IgD-negative memory B cell (primary cell): ENCODE results near the gene MYH11. TPM values are rescaled to one million over a fixed set of nuclear protein-coding genes. Genes with fewer than 3 reads are reported as not detected.
"Not testable (repeated sequence)": the region's sequence is repeated elsewhere in the genome, so short reads cannot be mapped to it uniquely, and the experiment has no call there.

Experiments used
- H3K27ac Mint-ChIP-seq, 3 donors: one replicate each; pipeline ENCODE4 v1.8.0; 2020 to 2022; ENCODE audit warnings: mild to moderate bottlenecking in 3 of 3, mixed read lengths in 3 of 3, moderate library complexity in 1 of 3
- H3K27me3 Mint-ChIP-seq: one replicate; pipeline ENCODE4 v1.8.0; 2021; ENCODE audit warnings: mixed read lengths
- H3K36me3 Mint-ChIP-seq: one replicate; pipeline ENCODE4 v1.8.0; 2020; ENCODE audit warnings: mild to moderate bottlenecking, mixed read lengths
- H3K4me1 Mint-ChIP-seq, 3 donors: one replicate each; pipeline ENCODE4 v1.8.0; 2020 to 2022; ENCODE audit warnings: mixed read lengths in 3 of 3, mild to moderate bottlenecking in 1 of 3
- H3K4me3 Mint-ChIP-seq, 4 donors: one replicate each; pipeline ENCODE4 v1.8.0; 2020 to 2022; ENCODE audit warnings: mild to moderate bottlenecking in 4 of 4, mixed read lengths in 4 of 4, moderate library complexity in 3 of 4
- H3K9me3 Mint-ChIP-seq, 3 donors: one replicate each; pipeline ENCODE4 v1.8.0; 2020 to 2021; ENCODE audit warnings: mixed read lengths in 3 of 3, mild to moderate bottlenecking in 1 of 3
- polyA plus RNA-seq: library from polyadenylated mRNA; unstranded; fragments of 300-500 nt; fragmentation: Illumina TruSeq; gene quantifications from one replicate; pipeline ENCODE4 v1.2.3, GENCODE V29; 2021

Gene MYH11
- polyA plus RNA-seq, 1 donor from 2014 or later = 3.9 TPM

GRCh38 chr16:15789816-15790215 is 67.0 kb downstream of the MYH11 start:
- H3K27me3 Mint-ChIP-seq, H3K9me3 Mint-ChIP-seq, H3K27ac Mint-ChIP-seq, H3K4me3 Mint-ChIP-seq, H3K4me1 Mint-ChIP-seq, H3K36me3 Mint-ChIP-seq: not testable (repeated sequence)

- Mint-ChIP-seq H3K27ac (no peak overlapping the region), H3K9me3 (peaks cover 0 to 3% (median 0%) of the 10 kb centered on the region in 3 donors), H3K4me3 (no peak overlapping the region), H3K36me3 (peaks cover 2% of the 10 kb centered on the region), H3K4me1 (peaks cover 0 to 5% (median 0%) of the 10 kb centered on the region in 3 donors), H3K27me3 (peaks cover 2% of the 10 kb centered on the region)
Measured at GRCh38 chr16:15788846-15789239, 68.0 kb downstream of the MYH11 start.

DNA sequence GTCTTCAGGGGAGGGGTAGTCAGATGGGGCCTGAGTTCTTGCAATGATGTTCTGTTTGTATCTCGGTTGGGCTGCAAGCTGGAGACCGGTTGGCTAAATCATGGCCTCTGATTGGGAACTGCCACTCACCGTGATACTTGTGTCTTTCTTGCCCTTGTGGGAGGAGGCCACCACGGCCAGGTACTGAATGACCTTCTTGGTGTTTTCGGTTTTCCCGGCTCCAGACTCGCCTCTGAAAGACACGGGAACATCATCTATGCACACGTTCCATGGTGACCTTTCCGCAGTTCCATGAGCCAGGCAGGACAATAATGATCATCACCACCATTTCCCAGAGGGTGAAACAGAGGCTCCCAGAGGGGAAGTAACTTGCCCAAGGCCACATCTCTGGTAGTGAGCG is 70.3 kb downstream of the MYH11 start:
- H3K27ac Mint-ChIP-seq = no peak overlapping the region
- H3K9me3 Mint-ChIP-seq = no peaks in the 10 kb centered on the region
- peaks cover 3% of the 10 kb centered on the region for H3K36me3 Mint-ChIP-seq

GRCh38 chr16:15785386-15786059 is 71.3 kb downstream of the MYH11 start:
- Mint-ChIP-seq H3K4me3 (no peak overlapping the region), H3K27me3 (peaks cover 2% of the 10 kb centered on the region), H3K4me1 (no peaks in the 10 kb centered on the region), H3K27ac (peak overlapping the region in 1 of 3 donors; percentile 4), H3K9me3 (no peaks in the 10 kb centered on the region), H3K36me3 (peaks cover 3% of the 10 kb centered on the region)

More for the DNA sequence above, 70.3 kb downstream of the MYH11 start:
- Mint-ChIP-seq H3K27me3 (peaks cover 2% of the 10 kb centered on the region), H3K4me3 (no peak overlapping the region), H3K4me1 (no peaks in the 10 kb centered on the region)

DNA sequence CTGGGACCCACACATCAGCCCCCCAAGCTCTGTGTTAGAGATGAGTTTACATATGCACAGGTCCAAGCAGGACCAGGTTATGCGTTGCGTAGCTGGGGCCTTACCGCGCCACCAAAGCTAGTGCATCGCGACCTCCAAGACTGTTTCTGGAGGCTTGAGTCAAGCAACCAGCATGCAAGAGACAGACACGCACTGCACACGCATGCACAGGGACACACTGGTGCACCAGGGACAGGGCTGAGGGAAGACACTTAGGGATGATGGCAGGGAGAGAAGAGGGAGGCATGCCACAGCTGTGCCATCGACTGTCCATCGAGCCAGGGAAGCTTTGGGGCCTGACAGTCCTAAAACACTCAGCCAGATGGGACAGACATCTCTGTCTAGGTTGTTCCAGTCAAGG is 72.8 kb downstream of the MYH11 start:
- no peak overlapping the region for H3K4me3 Mint-ChIP-seq
- no peaks in the 10 kb centered on the region for H3K9me3 Mint-ChIP-seq
- H3K27me3 Mint-ChIP-seq = peaks cover 2% of the 10 kb centered on the region
- no peak overlapping the region for H3K27ac Mint-ChIP-seq
- peaks cover 3% of the 10 kb centered on the region for H3K36me3 Mint-ChIP-seq
- H3K4me1 Mint-ChIP-seq = no peaks in the 10 kb centered on the region

DNA sequence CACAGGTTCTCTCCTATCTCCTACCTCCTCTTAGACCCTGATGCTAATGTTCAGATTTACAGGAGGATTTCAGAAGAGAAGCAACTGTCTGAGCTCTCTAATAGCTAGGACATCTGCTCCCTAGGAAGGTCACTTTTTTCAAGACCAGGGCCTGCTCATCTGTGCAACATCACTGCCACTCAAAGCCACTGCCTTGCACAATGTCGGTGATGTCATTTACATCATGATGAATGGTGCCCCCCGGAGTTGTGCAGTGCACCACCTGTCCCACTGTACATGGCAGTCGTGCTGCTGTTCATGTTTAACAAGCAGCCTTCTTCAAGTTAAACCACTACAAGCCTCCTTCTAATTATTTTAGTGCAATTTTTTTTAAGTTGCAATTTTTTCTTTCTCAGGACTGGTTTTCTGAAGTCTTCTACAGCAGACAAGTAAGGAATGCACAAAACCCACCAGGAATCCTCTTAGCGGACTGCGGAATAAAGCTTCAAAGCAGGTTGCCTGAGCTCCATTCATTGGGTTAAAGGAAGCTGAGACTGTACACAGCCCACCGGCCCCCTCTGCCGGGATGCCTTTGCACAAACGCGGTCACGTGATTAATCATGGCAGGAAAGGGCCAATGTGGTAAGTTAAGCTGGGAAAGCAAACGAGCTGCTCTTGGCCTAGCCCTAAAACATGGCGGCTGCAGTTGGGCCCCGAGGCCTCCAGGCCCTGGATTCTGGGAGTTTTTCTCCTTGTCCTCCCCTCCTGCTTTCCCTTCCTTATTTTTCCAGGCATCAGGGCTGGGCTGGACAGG is 74.1 kb downstream of the MYH11 start:
- Mint-ChIP-seq H3K27me3 (peaks cover 2% of the 10 kb centered on the region), H3K4me1 (no peaks in the 10 kb centered on the region), H3K27ac (peak overlapping the region in 1 of 3 donors; percentile 51), H3K36me3 (peaks cover 3% of the 10 kb centered on the region), H3K4me3 (no peak overlapping the region), H3K9me3 (no peaks in the 10 kb centered on the region)

DNA sequence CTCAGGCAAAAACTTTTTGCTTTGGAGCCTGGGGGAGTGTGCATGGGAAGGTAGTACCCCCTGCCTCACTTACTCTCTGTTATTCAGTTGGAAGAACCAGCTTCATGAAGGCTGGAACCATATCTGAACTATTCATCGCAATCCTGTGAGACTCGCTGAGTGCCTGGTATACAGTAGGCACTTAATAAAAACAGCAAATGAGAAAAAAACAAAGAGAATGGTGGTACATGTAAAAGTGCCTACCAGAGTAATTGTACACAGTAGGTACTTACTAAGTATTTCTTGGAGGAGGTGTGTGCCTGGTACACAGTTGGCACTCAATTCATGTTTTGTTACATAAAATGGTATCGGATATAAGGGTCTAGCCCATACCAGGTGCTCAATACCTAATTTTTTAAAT is 75.2 kb downstream of the MYH11 start:
- Mint-ChIP-seq H3K4me3 (no peak overlapping the region), H3K27ac (no peak overlapping the region), H3K4me1 (no peaks in the 10 kb centered on the region), H3K36me3 (peaks cover 3% of the 10 kb centered on the region), H3K9me3 (no peaks in the 10 kb centered on the region), H3K27me3 (peaks cover 2% of the 10 kb centered on the region)

- H3K27ac Mint-ChIP-seq = no peak overlapping the region
- peaks cover 3% of the 10 kb centered on the region for H3K36me3 Mint-ChIP-seq
- no peak overlapping the region for H3K4me3 Mint-ChIP-seq
- no peaks in the 10 kb centered on the region for H3K4me1 Mint-ChIP-seq
- no peaks in the 10 kb centered on the region for H3K9me3 Mint-ChIP-seq
- H3K27me3 Mint-ChIP-seq = peaks cover 3% of the 10 kb centered on the region
Measured at GRCh38 chr16:15780805-15781204, 76.0 kb downstream of the MYH11 start.

GRCh38 chr16:15779664-15780351 is 77.0 kb downstream of the MYH11 start:
- Mint-ChIP-seq H3K36me3 (peaks cover 3% of the 10 kb centered on the region), H3K4me1 (no peaks in the 10 kb centered on the region)

DNA sequence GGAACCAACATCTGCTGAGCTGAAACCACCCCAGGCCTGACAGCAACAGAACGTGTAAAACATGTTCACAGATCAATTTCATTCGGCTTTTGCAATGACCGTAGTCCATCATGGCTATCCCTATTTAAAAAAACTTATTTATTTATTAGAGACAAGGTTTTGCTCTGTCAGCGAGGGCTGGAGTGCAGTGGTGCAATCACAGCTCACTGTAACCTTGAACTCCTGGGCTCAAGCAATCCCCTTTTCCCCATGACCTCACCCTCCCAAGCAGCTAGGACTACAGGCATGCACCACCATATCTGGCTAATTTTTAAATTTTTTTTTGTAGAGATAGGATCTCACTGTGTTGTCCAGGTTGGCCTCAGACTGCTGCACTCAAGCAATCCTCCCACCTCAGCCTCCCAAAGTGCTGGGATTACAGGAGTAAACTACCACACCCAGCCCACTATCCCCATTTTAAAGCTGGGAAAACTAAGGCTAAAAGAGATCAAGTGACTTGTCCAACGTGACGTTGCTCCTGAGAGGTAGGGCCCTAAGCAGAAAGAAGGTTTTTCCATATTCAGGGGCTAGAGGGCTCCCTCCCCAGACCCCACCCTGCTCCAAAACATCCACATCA is 77.7 kb downstream of the MYH11 start:
- no peaks in the 10 kb centered on the region for H3K4me1 Mint-ChIP-seq
- no peak overlapping the region for H3K27ac Mint-ChIP-seq
- peaks cover 3% of the 10 kb centered on the region for H3K27me3 Mint-ChIP-seq
- H3K4me3 Mint-ChIP-seq = no peak overlapping the region
- no peaks in the 10 kb centered on the region for H3K9me3 Mint-ChIP-seq
- H3K36me3 Mint-ChIP-seq = peaks cover 3% of the 10 kb centered on the region

More at GRCh38 chr16:15779664-15780351, 77.0 kb downstream of the MYH11 start:
- Mint-ChIP-seq H3K27ac (no peak overlapping the region), H3K4me3 (no peak overlapping the region), H3K27me3 (peaks cover 3% of the 10 kb centered on the region), H3K9me3 (no peaks in the 10 kb centered on the region)

DNA sequence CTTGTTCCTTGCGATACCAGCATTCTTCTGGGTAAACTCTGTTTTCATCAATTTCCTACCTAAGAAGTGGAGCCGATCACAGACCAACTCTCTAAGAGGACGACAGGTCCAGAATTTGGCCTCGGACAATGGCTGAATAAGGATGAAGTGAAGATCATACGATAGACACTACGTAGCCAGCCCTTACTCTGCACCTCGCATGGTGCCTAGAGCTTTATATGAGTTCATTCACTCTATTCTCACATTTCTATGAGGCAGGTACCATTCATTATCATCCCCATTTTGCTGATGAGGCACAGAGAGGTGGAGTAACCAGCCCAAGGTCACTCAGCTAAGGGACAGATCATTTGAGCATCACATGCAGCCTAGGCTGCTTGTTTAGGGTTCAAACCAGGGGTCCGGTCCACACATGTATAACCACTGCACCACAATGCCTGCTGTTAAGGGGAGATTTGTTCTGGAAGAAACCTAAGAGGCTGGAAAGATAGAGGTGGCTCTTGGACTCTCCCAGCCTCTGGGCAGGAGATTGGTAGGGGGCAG is 78.6 kb downstream of the MYH11 start:
- no peaks in the 10 kb centered on the region for H3K36me3 Mint-ChIP-seq
- no peak overlapping the region for H3K4me3 Mint-ChIP-seq
- H3K4me1 Mint-ChIP-seq = no peaks in the 10 kb centered on the region
- no peak overlapping the region for H3K27ac Mint-ChIP-seq
- no peaks in the 10 kb centered on the region for H3K9me3 Mint-ChIP-seq
- H3K27me3 Mint-ChIP-seq = peaks cover 3% of the 10 kb centered on the region

DNA sequence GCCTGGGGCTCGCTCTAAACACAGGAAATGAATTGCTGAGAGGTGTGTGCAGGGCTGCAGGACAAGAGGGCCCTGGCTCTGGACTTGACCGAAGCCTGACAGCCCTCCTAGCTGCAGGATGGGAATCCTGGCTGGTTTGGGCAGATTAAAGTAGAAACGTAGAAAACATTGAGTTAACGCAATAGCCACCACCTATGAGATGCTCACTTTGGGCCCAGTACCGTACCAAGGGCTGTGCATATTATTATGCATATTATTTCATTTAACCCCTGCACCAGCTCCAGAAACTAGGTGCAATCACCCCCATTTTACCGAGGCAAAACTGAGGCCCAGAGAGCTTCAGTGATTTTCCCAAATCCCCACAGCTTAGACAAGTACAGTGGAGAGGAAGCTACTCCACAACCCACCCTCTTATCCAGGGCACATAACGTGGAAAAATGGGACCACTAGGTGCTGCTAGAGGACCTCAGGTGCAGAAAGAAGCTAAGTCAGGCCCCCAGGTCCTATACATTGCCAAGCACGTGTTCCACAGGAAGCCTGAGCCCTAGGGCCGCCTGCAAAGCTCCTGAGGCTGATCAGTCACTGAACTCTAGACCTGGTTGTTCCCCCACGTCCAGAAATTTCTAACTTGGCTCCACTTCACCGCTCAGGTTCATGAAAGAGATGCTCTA is 79.2 kb downstream of the MYH11 start:
- Mint-ChIP-seq H3K36me3 (no peaks in the 10 kb centered on the region), H3K27ac (no peak overlapping the region), H3K9me3 (no peaks in the 10 kb centered on the region), H3K27me3 (peaks cover 3% of the 10 kb centered on the region), H3K4me3 (no peak overlapping the region), H3K4me1 (no peaks in the 10 kb centered on the region)

DNA sequence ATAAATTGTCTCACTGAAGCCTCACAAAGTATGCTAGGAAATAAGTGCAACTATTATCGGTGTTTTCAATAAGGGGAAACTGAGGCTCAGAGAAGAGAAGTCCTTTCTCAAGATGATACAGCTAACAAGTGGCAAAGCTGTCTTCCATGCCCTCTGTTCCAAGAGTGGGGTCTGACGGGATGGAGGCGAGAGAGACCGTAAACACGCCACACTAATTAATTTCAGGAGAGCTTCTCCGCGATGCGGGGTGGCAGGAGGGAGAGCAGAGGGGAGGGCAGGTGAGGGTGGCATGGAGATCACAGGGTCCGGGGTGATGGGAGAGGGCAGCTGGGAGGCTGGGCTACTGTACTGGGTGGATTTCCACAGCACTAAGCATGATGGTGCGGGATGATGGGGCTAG is 80.3 kb downstream of the MYH11 start:
- H3K9me3 Mint-ChIP-seq = no peaks in the 10 kb centered on the region
- H3K4me3 Mint-ChIP-seq = no peak overlapping the region
- no peaks in the 10 kb centered on the region for H3K36me3 Mint-ChIP-seq
- peak overlapping the region in 1 of 3 donors; percentile 59 for H3K27ac Mint-ChIP-seq
- no peaks in the 10 kb centered on the region for H3K4me1 Mint-ChIP-seq
- peaks cover 5% of the 10 kb centered on the region for H3K27me3 Mint-ChIP-seq

DNA sequence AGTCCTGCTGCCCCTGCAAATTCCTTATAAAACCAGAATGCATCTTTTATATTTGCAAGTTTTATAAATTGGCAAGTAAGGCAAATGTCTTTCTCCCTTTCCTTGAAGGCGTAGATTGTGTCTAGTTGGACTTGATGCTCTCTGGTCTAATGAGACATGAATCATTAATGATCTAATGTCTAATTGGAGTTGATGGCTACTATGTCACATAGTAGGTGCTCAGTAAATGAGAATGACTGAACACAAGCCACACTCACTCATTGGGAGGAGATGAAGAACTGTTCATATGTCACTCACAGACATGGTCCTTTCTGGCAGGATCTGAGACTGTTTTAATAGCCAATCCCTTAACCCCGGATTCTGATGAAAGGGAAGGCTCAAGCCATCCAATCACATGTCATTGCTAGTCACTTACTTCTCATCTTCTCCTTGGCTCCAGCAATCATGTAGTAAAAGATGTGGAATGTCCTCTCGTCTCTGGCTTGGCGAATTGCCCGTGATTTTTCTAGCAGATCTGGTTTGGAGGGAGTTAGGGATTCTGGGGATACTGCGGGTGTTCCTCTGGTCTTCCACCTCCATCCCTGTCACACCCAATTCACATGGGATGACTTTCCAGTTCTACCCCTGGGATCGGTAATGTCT is 81.0 kb downstream of the MYH11 start:
- H3K27me3 Mint-ChIP-seq = peaks cover 8% of the 10 kb centered on the region
- H3K4me3 Mint-ChIP-seq = no peak overlapping the region
- no peaks in the 10 kb centered on the region for H3K9me3 Mint-ChIP-seq
- H3K36me3 Mint-ChIP-seq = no peaks in the 10 kb centered on the region
- no peaks in the 10 kb centered on the region for H3K4me1 Mint-ChIP-seq
- H3K27ac Mint-ChIP-seq = peak overlapping the region in 1 of 3 donors; percentile 14
